MM.1S (cell line): ENCODE data around the gene SORL1.

Experiments used
- EZH2phosphoT487 ChIP-seq: fragments of 300-600 bp; sonication (generic); IDR thresholded peaks from 2 replicates; pipeline ENCODE4 v1.6.1; 2018; ENCODE audit warnings: antibody characterized with exemption, low read length
- TF ChIP-seq, protein P1 (sequence below): fragments of 300-600 bp; sonication (generic); IDR thresholded peaks from 2 replicates; pipeline ENCODE4 v1.5.1; 2016; ENCODE audit warnings: antibody characterized with exemption, low read length, mixed read lengths

DNA sequence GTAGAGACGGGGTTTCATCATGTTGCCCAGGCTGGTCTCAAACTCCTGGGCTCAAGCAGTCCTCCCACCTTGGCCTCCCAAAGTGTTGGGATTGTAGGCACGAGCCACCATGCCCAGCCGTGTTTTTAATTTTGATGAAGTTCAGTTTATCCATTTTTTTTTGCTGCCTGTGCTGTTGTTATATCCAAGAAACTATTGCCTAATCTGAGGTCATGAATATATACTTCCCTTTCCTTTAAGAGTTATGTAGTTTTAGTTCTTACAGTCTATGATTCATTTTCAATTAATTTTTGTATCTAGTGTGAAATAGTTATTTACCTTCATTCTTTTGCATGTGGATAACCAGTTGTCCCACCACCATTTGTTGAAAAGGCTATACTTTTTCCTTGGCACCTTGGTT lies 50.9 kb downstream of the SORL1 start:
- TF ChIP-seq, protein P1, sequence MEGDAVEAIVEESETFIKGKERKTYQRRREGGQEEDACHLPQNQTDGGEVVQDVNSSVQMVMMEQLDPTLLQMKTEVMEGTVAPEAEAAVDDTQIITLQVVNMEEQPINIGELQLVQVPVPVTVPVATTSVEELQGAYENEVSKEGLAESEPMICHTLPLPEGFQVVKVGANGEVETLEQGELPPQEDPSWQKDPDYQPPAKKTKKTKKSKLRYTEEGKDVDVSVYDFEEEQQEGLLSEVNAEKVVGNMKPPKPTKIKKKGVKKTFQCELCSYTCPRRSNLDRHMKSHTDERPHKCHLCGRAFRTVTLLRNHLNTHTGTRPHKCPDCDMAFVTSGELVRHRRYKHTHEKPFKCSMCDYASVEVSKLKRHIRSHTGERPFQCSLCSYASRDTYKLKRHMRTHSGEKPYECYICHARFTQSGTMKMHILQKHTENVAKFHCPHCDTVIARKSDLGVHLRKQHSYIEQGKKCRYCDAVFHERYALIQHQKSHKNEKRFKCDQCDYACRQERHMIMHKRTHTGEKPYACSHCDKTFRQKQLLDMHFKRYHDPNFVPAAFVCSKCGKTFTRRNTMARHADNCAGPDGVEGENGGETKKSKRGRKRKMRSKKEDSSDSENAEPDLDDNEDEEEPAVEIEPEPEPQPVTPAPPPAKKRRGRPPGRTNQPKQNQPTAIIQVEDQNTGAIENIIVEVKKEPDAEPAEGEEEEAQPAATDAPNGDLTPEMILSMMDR: no peak
- TF ChIP-seq EZH2phosphoT487: no peak
